Upper lobe of right lung (tissue), 1 donor: Measurements from ENCODE around the gene CXCL6. TPM values are rescaled to one million over a fixed set of nuclear protein-coding genes. Genes with fewer than 3 reads are reported as not detected.

Source experiments
- ATAC-seq: fragments of 200-7000 bp; cut with Tn5 transposase; one replicate; pipeline ENCODE4 v1.9.1; 2020; ENCODE audit warnings: mild to moderate bottlenecking, moderate library complexity
- DNase-seq: peaks from one replicate; pipeline ENCODE4 v3.0.0-alpha.2; 2020
- H3K27ac ChIP-seq: fragments of 200-600 bp; one replicate; pipeline ENCODE4 v1.8.0; 2022
- H3K27me3 ChIP-seq: fragments of 200-600 bp; one replicate; pipeline ENCODE4 v1.8.0; 2022; ENCODE audit warnings: mild to moderate bottlenecking
- H3K36me3 ChIP-seq: fragments of 200-600 bp; one replicate; pipeline ENCODE4 v1.8.0; 2022
- H3K4me1 ChIP-seq: fragments of 200-600 bp; one replicate; pipeline ENCODE4 v1.8.0; 2022
- H3K4me3 ChIP-seq: fragments of 200-600 bp; one replicate; pipeline ENCODE4 v1.8.0; 2022; ENCODE audit warnings: mild to moderate bottlenecking
- H3K9me3 ChIP-seq: fragments of 200-600 bp; one replicate; pipeline ENCODE4 v1.8.0; 2022
- intact Hi-C: fragments of 100-400 bp; cut with DNase I; formaldehyde crosslinking; loops from one replicate; pipeline ENCODE4 v1.11.0; 2022
- total RNA-seq: library from RNA; stranded (reverse); fragmentation: NEBNext Ultra II Directional; extraction: Animal tissue kit (Norgen Biotek cat#: 25700); gene quantifications from one replicate; pipeline ENCODE4 v1.2.1, GENCODE V29; 2021
- TF ChIP-seq, protein P1 (sequence below): fragments of 200-600 bp; IDR thresholded peaks from one replicate; pipeline ENCODE4 v1.8.0; 2022; ENCODE audit warnings: antibody characterized with exemption
- donor health status: DM: no; HTN: yes; CAD: no; lungs with severe emphysema.

Gene CXCL6
- total RNA-seq, 1 donor from 2014 or later = not detected

DNA sequence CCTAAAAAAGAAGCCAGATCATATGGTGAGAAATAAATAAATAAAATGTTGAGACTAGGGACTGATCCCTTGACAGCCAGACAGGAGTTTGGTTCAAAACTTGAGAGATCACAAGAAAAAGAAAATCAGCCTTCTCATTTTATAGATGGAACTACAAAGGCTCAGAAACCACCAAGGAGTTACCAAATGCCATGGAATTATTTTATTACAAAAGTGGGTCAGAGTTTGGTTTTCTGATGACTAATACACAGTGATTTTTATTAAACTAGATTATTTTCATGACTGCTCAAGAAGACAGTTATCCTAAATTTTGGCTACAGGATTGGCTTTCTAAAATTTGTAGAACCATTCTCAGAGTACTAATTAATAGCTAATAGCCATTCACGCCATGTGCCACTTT is 38.9 kb downstream of the CXCL6 start:
- intact Hi-C loops = no loop called here
- ATAC-seq (no peak), DNase-seq (no peak)
- Histone ChIP-seq H3K27ac (no peak overlapping the region), H3K36me3 (no peaks in the 10 kb centered on the region), H3K4me1 (peaks cover 4% of the 10 kb centered on the region), H3K4me3 (no peak overlapping the region), H3K27me3 (no peaks in the 10 kb centered on the region), H3K9me3 (no peaks in the 10 kb centered on the region)
- TF ChIP-seq, protein P1, sequence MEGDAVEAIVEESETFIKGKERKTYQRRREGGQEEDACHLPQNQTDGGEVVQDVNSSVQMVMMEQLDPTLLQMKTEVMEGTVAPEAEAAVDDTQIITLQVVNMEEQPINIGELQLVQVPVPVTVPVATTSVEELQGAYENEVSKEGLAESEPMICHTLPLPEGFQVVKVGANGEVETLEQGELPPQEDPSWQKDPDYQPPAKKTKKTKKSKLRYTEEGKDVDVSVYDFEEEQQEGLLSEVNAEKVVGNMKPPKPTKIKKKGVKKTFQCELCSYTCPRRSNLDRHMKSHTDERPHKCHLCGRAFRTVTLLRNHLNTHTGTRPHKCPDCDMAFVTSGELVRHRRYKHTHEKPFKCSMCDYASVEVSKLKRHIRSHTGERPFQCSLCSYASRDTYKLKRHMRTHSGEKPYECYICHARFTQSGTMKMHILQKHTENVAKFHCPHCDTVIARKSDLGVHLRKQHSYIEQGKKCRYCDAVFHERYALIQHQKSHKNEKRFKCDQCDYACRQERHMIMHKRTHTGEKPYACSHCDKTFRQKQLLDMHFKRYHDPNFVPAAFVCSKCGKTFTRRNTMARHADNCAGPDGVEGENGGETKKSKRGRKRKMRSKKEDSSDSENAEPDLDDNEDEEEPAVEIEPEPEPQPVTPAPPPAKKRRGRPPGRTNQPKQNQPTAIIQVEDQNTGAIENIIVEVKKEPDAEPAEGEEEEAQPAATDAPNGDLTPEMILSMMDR = no peak

DNA sequence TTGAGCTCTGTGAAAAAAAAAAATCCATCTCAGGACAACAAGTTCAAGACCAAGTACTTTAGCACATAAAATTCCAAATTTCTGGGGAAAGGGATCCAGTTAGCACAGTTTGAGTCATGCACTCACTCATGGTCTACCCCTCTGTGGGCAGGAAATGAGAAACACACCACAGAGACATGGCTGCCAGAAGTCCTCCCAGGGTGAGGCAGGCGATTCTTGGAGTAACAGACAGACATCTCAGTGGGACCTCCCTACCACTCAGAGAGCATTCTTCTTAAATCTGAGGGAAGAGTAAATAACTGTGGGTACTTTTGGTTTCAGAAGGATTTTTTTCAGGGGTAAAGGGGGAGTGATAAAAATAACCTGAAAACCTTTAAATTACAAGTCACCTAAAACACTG is 46.8 kb downstream of the CXCL6 start:
- ATAC-seq = no peak
- TF ChIP-seq, protein P1 = no peak
- H3K36me3 ChIP-seq = no peaks in the 10 kb centered on the region

DNA sequence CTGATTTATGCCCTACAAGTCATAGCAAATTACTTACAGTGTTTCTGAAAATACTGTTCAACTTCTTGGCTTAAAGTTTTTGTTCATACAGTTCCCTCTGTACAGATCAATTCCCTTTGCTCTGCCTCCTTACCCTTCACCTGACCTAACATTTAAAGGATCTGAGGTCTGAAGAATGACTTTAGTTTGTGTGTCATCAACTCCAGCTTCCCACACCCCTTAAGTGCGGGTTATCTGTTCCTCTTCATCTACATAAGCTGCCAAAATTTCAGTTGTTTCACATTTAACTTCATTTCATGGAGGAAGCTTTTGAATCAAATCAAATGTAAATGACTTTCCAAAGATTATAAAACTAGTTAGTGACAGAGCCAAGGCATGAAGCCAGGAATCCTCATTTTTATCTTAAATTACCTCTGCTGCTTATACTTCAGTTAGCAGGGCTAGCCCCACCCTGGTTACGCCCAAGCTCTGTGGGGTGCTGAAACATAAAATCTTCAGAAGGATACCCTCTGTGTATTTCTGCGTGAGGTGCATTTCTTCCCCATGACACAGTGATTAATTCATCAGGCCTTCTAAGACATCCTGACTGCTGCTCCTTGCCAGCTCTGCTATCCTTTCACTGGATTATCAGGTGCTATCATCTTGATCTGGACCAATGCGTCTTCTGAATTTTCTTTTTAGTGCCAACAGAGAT is 49.2 kb downstream of the CXCL6 start:
- intact Hi-C loops = no loop called here
- Histone ChIP-seq H3K9me3 (no peaks in the 10 kb centered on the region), H3K36me3 (no peaks in the 10 kb centered on the region), H3K4me3 (no peak overlapping the region), H3K27me3 (no peaks in the 10 kb centered on the region), H3K27ac (no peak overlapping the region), H3K4me1 (no peaks in the 10 kb centered on the region)
- TF ChIP-seq, protein P1 = no peak
- ATAC-seq (no peak), DNase-seq (no peak)

More for the DNA sequence above, 46.8 kb downstream of the CXCL6 start:
- Histone ChIP-seq H3K4me3 (no peak overlapping the region), H3K4me1 (no peaks in the 10 kb centered on the region), H3K27ac (no peak overlapping the region), H3K9me3 (no peaks in the 10 kb centered on the region), H3K27me3 (no peaks in the 10 kb centered on the region)
- intact Hi-C loops = no loop called here
- no peak for DNase-seq

Other genes starting within 250 kb of the CXCL6 start
- 3.1 TPM for gene RASSF6, start 216.2 kb upstream of the CXCL6 start, total RNA-seq
- 10.7 TPM for gene CXCL8, start 96.1 kb upstream of the CXCL6 start, total RNA-seq
- not detected for gene PF4V1, start 16.6 kb downstream of the CXCL6 start, total RNA-seq
- gene CXCL1, start 32.7 kb downstream of the CXCL6 start, total RNA-seq = 8.2 TPM
- 2.4 TPM for gene PF4, start 145.3 kb downstream of the CXCL6 start, total RNA-seq
- 3.4 TPM for gene PPBP, start 151.5 kb downstream of the CXCL6 start, total RNA-seq
- gene CXCL5, start 162.0 kb downstream of the CXCL6 start, total RNA-seq = 7.2 TPM
- gene CXCL3, start 202.0 kb downstream of the CXCL6 start, total RNA-seq = 9.7 TPM